H1 (cell line): Measurements from ENCODE around the gene ST6GALNAC3. TPM values are rescaled to one million over a fixed set of nuclear protein-coding genes. Genes with fewer than 3 reads are reported as not detected.

ENCODE experiments used
- CTCF ChIA-PET: fragments of 300-600 bp; sonication (Branson Sonifier 250); formaldehyde crosslinking; loops from one replicate; lab custom pipeline; 2021; ENCODE audit not compliant: partially characterized antibody; lab: Charles Lee
- POLR2A ChIA-PET: fragments of 300-600 bp; sonication (Branson Sonifier 250); formaldehyde crosslinking; loops from one replicate; lab custom pipeline; 2021; ENCODE audit warnings: inconsistent platforms; ENCODE audit not compliant: partially characterized antibody; lab: Charles Lee
- DNase-seq, 2 experiments: peaks; one replicate each; pipeline versions ENCODE4 v3.0.0 to v3.0.0-alpha.2; 2010 to 2022; ENCODE audit warnings: low spot score in 2 of 2, low read depth in 1 of 2, mixed read lengths in 1 of 2
- FAIRE-seq: peaks from 2 replicates; lab custom pipeline; 2011; peaks lifted over from hg19 to GRCh38; lab: Jason Lieb, UNC
- H2AFZ ChIP-seq: 2 replicates; pipeline ENCODE4 v1.8.1; 2012; ENCODE audit warnings: low read length, inconsistent platforms
- H2AK5ac ChIP-seq: 2 replicates; pipeline ENCODE4 v1.6.1; 2013; ENCODE audit warnings: low read depth, low read length
- H2BK120ac ChIP-seq: replicated peaks from 2 replicates; pipeline ENCODE3; 2013; ENCODE audit warnings: low read depth, low read length, inconsistent platforms
- H2BK12ac ChIP-seq: 2 replicates; pipeline ENCODE4 v1.6.1; 2013; ENCODE audit warnings: low read depth, low read length
- H2BK15ac ChIP-seq: 2 replicates; pipeline ENCODE4 v1.6.1; 2013; ENCODE audit warnings: low read length
- H2BK20ac ChIP-seq: 2 replicates; pipeline ENCODE4 v1.6.1; 2013; ENCODE audit warnings: low read length
- H2BK5ac ChIP-seq: 2 replicates; pipeline ENCODE4 v1.6.1; 2013; ENCODE audit warnings: low read depth, low read length
- H3K14ac ChIP-seq: 2 replicates; pipeline ENCODE4 v1.6.1; 2013; ENCODE audit warnings: inconsistent platforms; ENCODE audit not compliant: insufficient read length
- H3K18ac ChIP-seq: 2 replicates; pipeline ENCODE4 v1.6.1; 2013; ENCODE audit warnings: low read length; ENCODE audit errors: extremely low read depth
- H3K23ac ChIP-seq: 2 replicates; pipeline ENCODE4 v1.6.1; 2013; ENCODE audit warnings: inconsistent platforms; ENCODE audit not compliant: insufficient read length
- H3K23me2 ChIP-seq: 2 replicates; pipeline ENCODE4 v1.6.1; 2013; ENCODE audit warnings: low read depth, low read length
- H3K27ac ChIP-seq: 2 replicates; pipeline ENCODE4 v1.6.1; 2011; ENCODE audit warnings: low read depth, low read length, inconsistent platforms
- H3K27me3 ChIP-seq, 4 experiments: replicated peaks in 1 of 4; 1 replicate in 1 of 4; 2 replicates in 3 of 4; pipeline versions ENCODE4 v1.6.1 to v1.8.1; 2011 to 2013; ENCODE audit warnings: low read length in 3 of 4, mild to moderate bottlenecking in 3 of 4, inconsistent platforms in 2 of 4, mixed read lengths in 2 of 4, moderate library complexity in 1 of 4; ENCODE audit not compliant: control insufficient read depth in 3 of 4, insufficient read depth in 3 of 4; ENCODE audit errors: extremely low read depth in 1 of 4
- H3K36me3 ChIP-seq, 4 experiments: 2 replicates each; pipeline versions ENCODE4 v1.6.1 to v1.8.1; 2011 to 2013; ENCODE audit warnings: mild to moderate bottlenecking in 4 of 4, low read length in 3 of 4, moderate library complexity in 2 of 4, control low read depth in 1 of 4, inconsistent platforms in 1 of 4; ENCODE audit not compliant: insufficient read depth in 4 of 4, control insufficient read depth in 2 of 4
- H3K4ac ChIP-seq: replicated peaks from 2 replicates; pipeline ENCODE3; 2013; ENCODE audit warnings: low read length, low read depth, mixed read lengths, inconsistent platforms; ENCODE audit not compliant: insufficient read length
- H3K4me1 ChIP-seq, 4 experiments: replicated peaks in 1 of 4; 1 replicate in 1 of 4; 2 replicates in 3 of 4; pipeline versions ENCODE4 v1.6.1 to v1.8.1; 2011 to 2013; ENCODE audit warnings: low read length in 3 of 4, inconsistent platforms in 2 of 4, mixed read lengths in 1 of 4; ENCODE audit not compliant: insufficient read depth in 4 of 4, control insufficient read depth in 3 of 4
- H3K4me2 ChIP-seq, 2 experiments: 2 replicates each; pipeline versions ENCODE4 v1.6.1 to v1.8.1; 2011 to 2013; ENCODE audit warnings: low read depth in 2 of 2, low read length in 2 of 2, control low read depth in 1 of 2, inconsistent platforms in 1 of 2, mild to moderate bottlenecking in 1 of 2; ENCODE audit not compliant: insufficient read depth in 1 of 2
- H3K4me3 ChIP-seq, 4 experiments: fragments of 200-600, 300-600 bp in 1 of 4; sonication (generic), shearing (Covaris generic), sonication (Bioruptor Twin) in 1 of 4; 2 replicates each; pipeline versions ENCODE4 v1.5.1 to v1.8.1; 2011 to 2016; ENCODE audit warnings: low read length in 4 of 4, low read depth in 3 of 4, control low read depth in 2 of 4, inconsistent platforms in 2 of 4, mild to moderate bottlenecking in 2 of 4, mixed read lengths in 1 of 4, moderate library complexity in 1 of 4; ENCODE audit not compliant: insufficient read depth in 2 of 4; ENCODE audit errors: extremely low read depth in 1 of 4
- H3K56ac ChIP-seq: replicated peaks from 2 replicates; pipeline ENCODE3; 2013; ENCODE audit warnings: low read depth, mild to moderate bottlenecking, mixed read lengths, low read length, inconsistent platforms; ENCODE audit not compliant: insufficient read length
- H3K79me1 ChIP-seq: 2 replicates; pipeline ENCODE4 v1.6.1; 2013; ENCODE audit warnings: low read depth, low read length, control low read depth
- H3K79me2 ChIP-seq, 2 experiments: 2 replicates each; pipeline versions ENCODE4 v1.6.1 to v1.8.1; 2012 to 2013; ENCODE audit warnings: low read length in 2 of 2, mild to moderate bottlenecking in 2 of 2, inconsistent platforms in 1 of 2; ENCODE audit not compliant: insufficient read depth in 2 of 2, control insufficient read depth in 1 of 2
- H3K9ac ChIP-seq, 4 experiments: replicated peaks in 1 of 4; 1 replicate in 1 of 4; 2 replicates in 3 of 4; pipeline versions ENCODE4 v1.6.1 to v1.8.1; 2011 to 2013; ENCODE audit warnings: low read depth in 3 of 4, low read length in 3 of 4, control low read depth in 2 of 4, mild to moderate bottlenecking in 2 of 4, moderate library complexity in 2 of 4, inconsistent platforms in 1 of 4; ENCODE audit errors: extremely low read depth in 1 of 4
- H3K9me3 ChIP-seq, 2 experiments: 2 replicates each; pipeline versions ENCODE4 v1.6.1 to v1.8.1; 2012 to 2013; ENCODE audit warnings: mild to moderate bottlenecking in 2 of 2, moderate library complexity in 2 of 2, control low read depth in 1 of 2, inconsistent platforms in 1 of 2, low read depth in 1 of 2, low read length in 1 of 2, mixed read lengths in 1 of 2; ENCODE audit not compliant: insufficient read depth in 2 of 2
- H4K20me1 ChIP-seq, 2 experiments: replicated peaks in 1 of 2; 2 replicates each; pipeline versions ENCODE3 to v1.8.1; 2011 to 2013; ENCODE audit warnings: inconsistent platforms in 2 of 2, low read length in 2 of 2, mild to moderate bottlenecking in 1 of 2; ENCODE audit not compliant: insufficient read depth in 2 of 2, control insufficient read depth in 1 of 2
- H4K5ac ChIP-seq: 2 replicates; pipeline ENCODE4 v1.6.1; 2013; ENCODE audit warnings: low read length, low read depth, mixed read lengths, inconsistent platforms; ENCODE audit not compliant: insufficient read length
- H4K8ac ChIP-seq: 2 replicates; pipeline ENCODE4 v1.8.0; 2013; ENCODE audit warnings: mild to moderate bottlenecking, moderate library complexity, low read length, inconsistent platforms; ENCODE audit not compliant: insufficient read depth; ENCODE audit errors: extremely low read depth
- H4K91ac ChIP-seq: replicated peaks from 2 replicates; pipeline ENCODE3; 2013; ENCODE audit warnings: low read length, mixed read lengths, inconsistent platforms; ENCODE audit not compliant: insufficient read length
- BCL11A ChIP-seq, 2 experiments: IDR thresholded peaks; one replicate each; pipeline ENCODE4 v1.6.1; 2011; ENCODE audit warnings: low read depth in 2 of 2, low read length in 2 of 2, mild to moderate bottlenecking in 2 of 2
- EGR1 ChIP-seq: IDR thresholded peaks from 2 replicates; pipeline ENCODE4 v1.6.1; 2011; ENCODE audit warnings: low read depth, low read length, borderline replicate concordance
- EZH2 ChIP-seq: fragments of 200-600 bp; sonication (generic); IDR thresholded peaks from 2 replicates; pipeline ENCODE4 v1.7.1; 2012; ENCODE audit warnings: low read depth, mild to moderate bottlenecking, moderate library complexity, low read length, inconsistent platforms; ENCODE audit not compliant: severe bottlenecking
- KDM1A ChIP-seq: fragments of 200-600, 300-600 bp; sonication (generic); IDR thresholded peaks from 2 replicates; pipeline ENCODE4 v1.7.1; 2016; ENCODE audit warnings: mild to moderate bottlenecking, low read length, borderline replicate concordance
- MAFK ChIP-seq: IDR thresholded peaks from 2 replicates; pipeline ENCODE4 v1.6.1; 2012; ENCODE audit warnings: low read depth, mild to moderate bottlenecking, improper control_type of control experiment, low read length
- NRF1 ChIP-seq: IDR thresholded peaks from 2 replicates; pipeline ENCODE4 v1.6.1; 2011; ENCODE audit warnings: mild to moderate bottlenecking, low read depth, low read length, improper control_type of control experiment
- RAD21 ChIP-seq, 2 experiments: IDR thresholded peaks in 1 of 2; conservative IDR thresholded peaks in 1 of 2; 2 replicates each; pipeline ENCODE4 v1.6.1; 2011; ENCODE audit warnings: low read depth in 2 of 2, low read length in 2 of 2, improper control_type of control experiment in 1 of 2, inconsistent platforms in 1 of 2, mild to moderate bottlenecking in 1 of 2, moderate library complexity in 1 of 2
- RNF2 ChIP-seq: fragments of 200-900, 300-1000 bp; sonication (generic); IDR thresholded peaks from 2 replicates; pipeline ENCODE4 v1.7.1; 2016; ENCODE audit warnings: borderline replicate concordance, low read depth, mild to moderate bottlenecking, antibody characterized with exemption, low read length; ENCODE audit not compliant: poor library complexity, severe bottlenecking; ENCODE audit errors: missing control alignments
- TCF12 ChIP-seq: IDR thresholded peaks from 2 replicates; pipeline ENCODE4 v1.6.1; 2011; ENCODE audit warnings: low read depth, mild to moderate bottlenecking, low read length
- ZNF274 ChIP-seq: IDR thresholded peaks from 2 replicates; pipeline ENCODE4 v1.7.0; 2012; ENCODE audit warnings: low read length, borderline replicate concordance; ENCODE audit errors: extremely low read depth
- WGBS, 2 experiments: shearing (Covaris generic) in 1 of 2; methylation state at CpG; one replicate each; pipeline versions ENCODE4 v1.1.6 to v1.1.7; 2013 to 2015; ENCODE audit warnings: low lambda C conversion rate in 2 of 2, mixed read lengths in 2 of 2, inconsistent platforms in 1 of 2, low coverage in 1 of 2, missing lambda C conversion rate in 1 of 2; ENCODE audit not compliant: insufficient replicate concordance in 2 of 2, insufficient coverage in 1 of 2, insufficient read length in 1 of 2; ENCODE audit errors: extremely low coverage in 1 of 2, missing lambda C conversion rate in 1 of 2; 5-methylcytosine and 5-hydroxymethylcytosine counted together
- polyA plus RNA-seq, 7 experiments: library from polyadenylated mRNA; depleted of rRNA in 3 of 7; stranded (reverse) in 5 of 7; unstranded in 2 of 7; fragments of >200 nt in 5 of 7; fragments of 200-250 nt in 2 of 7; gene quantifications; 1 replicate in 5 of 7; 2 replicates in 1 of 7; 4 replicates in 1 of 7; pipeline versions ENCODE4 v1.2.1 to v1.2.3, GENCODE V29; 2011 to 2013; ENCODE audit warnings: missing spikeins in 2 of 7, mixed read lengths in 2 of 7
- total RNA-seq: library from RNA; stranded (reverse); fragmentation: NEBNext Ultra II Directional; extraction: Animal tissue kit (Norgen Biotek cat#: 25700); gene quantifications from 2 replicates; pipeline ENCODE4 v1.2.1, GENCODE V29; 2021
- TF ChIP-seq, protein P1 (sequence below), 3 experiments: IDR thresholded peaks; 1 replicate in 2 of 3; 2 replicates in 1 of 3; pipeline versions ENCODE4 v1.5.1 to v1.6.1; 2011; ENCODE audit warnings: low read length in 3 of 3, mild to moderate bottlenecking in 3 of 3, inconsistent platforms in 2 of 3, low read depth in 1 of 3, moderate library complexity in 1 of 3; ENCODE audit not compliant: insufficient read depth in 1 of 3; ENCODE audit errors: control extremely low read depth in 1 of 3

ST6GALNAC3 gene
- total and polyA plus RNA-seq, 2 of the 8 experiments (the other 6 are each of a cell fraction or from before 2014, with no cell fraction given): 4.9 to 19.0 TPM

DNA sequence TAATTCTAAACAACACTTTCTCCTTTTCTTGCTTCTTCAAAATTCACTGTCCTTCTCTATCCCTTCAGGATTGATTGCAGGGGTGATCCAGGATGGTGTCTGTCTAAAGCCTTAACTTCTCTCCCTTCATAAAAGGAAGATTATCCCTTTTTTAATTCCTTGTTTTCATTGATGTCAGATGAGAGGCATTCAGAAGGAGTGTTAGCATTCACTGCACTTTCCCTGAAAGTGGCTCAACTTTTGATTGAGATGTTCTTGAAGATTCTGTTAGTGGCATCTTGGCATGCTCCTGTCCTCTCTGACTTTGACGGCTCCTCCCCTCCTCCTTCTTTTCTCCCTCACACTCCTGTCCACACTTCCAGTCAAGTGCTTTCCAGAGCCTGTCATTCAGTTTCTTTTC lies 71.6 kb downstream of the ST6GALNAC3 start:
- no peaks in the 10 kb centered on the region for H3K9me3 ChIP-seq
- FAIRE-seq (no peak), DNase-seq (no peak)
- no peak overlapping the region for H3K9ac ChIP-seq
- no peak overlapping the region for H2BK20ac ChIP-seq
- 92% methylated on average over 1 of the region's 1 CpG; no CpG with 5 or more reads in 1 of the 2 experiments for WGBS, 2 experiments
- no peak overlapping the region for H2BK12ac ChIP-seq
- POLR2A ChIA-PET: no interaction called here
- H3K79me2 ChIP-seq: no peaks in the 10 kb centered on the region
- no peak overlapping the region for H2BK120ac ChIP-seq
- no peak overlapping the region for H2AK5ac ChIP-seq
- H3K23ac ChIP-seq: no peak overlapping the region
- H4K91ac ChIP-seq: no peak overlapping the region
- no peak overlapping the region for H2BK5ac ChIP-seq
- no peak overlapping the region for H4K8ac ChIP-seq
- H4K20me1 ChIP-seq: no peaks in the 10 kb centered on the region
- no peak overlapping the region for H3K14ac ChIP-seq
- no peak overlapping the region for H2AFZ ChIP-seq
- H3K27me3 ChIP-seq: no peaks in the 10 kb centered on the region
- H3K23me2 ChIP-seq: no peaks in the 10 kb centered on the region; the same call in 1 of the 2 replicates
- H4K5ac ChIP-seq: no peak overlapping the region
- CTCF ChIA-PET: interaction anchor here (1.4 to 1.5 kb wide), 2 partner anchors 155 to 239 kb away, joined by 3 to 8 read pairs; no protein-coding TSS in a partner anchor
- no peak overlapping the region for H3K27ac ChIP-seq
- no peak overlapping the region for H3K56ac ChIP-seq
- H3K4me2 ChIP-seq: no peak overlapping the region
- no peak overlapping the region for H2BK15ac ChIP-seq
- H3K4ac ChIP-seq: no peak overlapping the region
- peaks cover 0 to 9% (median 4%) of the 10 kb centered on the region in 4 experiments; a peak in 4 of 7 replicates for H3K4me1 ChIP-seq
- H3K18ac ChIP-seq: no peak overlapping the region
- no peaks in the 10 kb centered on the region for H3K36me3 ChIP-seq
- no peak overlapping the region for H3K4me3 ChIP-seq
- H3K79me1 ChIP-seq: peaks cover 2% of the 10 kb centered on the region; the same call in 1 of the 2 replicates
- no peak for TF ChIP-seq KDM1A
- TF ChIP-seq EZH2: no peak
- no peak for TF ChIP-seq MAFK
- no peak for TF ChIP-seq TCF12
- no peak for TF ChIP-seq EGR1
- TF ChIP-seq, protein P1, sequence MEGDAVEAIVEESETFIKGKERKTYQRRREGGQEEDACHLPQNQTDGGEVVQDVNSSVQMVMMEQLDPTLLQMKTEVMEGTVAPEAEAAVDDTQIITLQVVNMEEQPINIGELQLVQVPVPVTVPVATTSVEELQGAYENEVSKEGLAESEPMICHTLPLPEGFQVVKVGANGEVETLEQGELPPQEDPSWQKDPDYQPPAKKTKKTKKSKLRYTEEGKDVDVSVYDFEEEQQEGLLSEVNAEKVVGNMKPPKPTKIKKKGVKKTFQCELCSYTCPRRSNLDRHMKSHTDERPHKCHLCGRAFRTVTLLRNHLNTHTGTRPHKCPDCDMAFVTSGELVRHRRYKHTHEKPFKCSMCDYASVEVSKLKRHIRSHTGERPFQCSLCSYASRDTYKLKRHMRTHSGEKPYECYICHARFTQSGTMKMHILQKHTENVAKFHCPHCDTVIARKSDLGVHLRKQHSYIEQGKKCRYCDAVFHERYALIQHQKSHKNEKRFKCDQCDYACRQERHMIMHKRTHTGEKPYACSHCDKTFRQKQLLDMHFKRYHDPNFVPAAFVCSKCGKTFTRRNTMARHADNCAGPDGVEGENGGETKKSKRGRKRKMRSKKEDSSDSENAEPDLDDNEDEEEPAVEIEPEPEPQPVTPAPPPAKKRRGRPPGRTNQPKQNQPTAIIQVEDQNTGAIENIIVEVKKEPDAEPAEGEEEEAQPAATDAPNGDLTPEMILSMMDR (IDR thresholded peaks at IDR 0.05; ENCODE audit: control extremely low read depth in 1 of 3, insufficient read depth in 1 of 3, low read depth in 1 of 3, low read length in 3 of 3): no peak
- no peak for TF ChIP-seq ZNF274
- TF ChIP-seq RNF2: no peak
- TF ChIP-seq NRF1: no peak
- TF ChIP-seq BCL11A (IDR thresholded peaks at IDR 0.05; ENCODE audit: low read depth in 2 of 2, low read length in 2 of 2): no peak
- TF ChIP-seq RAD21 (IDR thresholded peaks at IDR 0.05 in 1 of 2, conservative IDR thresholded peaks at IDR 0.05 in 1 of 2; ENCODE audit: low read depth in 2 of 2, low read length in 2 of 2): no peak
